Nephron progenitor cell (in vitro differentiated cells): ENCODE measurements around the gene ZNF771.

Source experiments
- DNase-seq: peaks from one replicate; pipeline ENCODE4 v3.0.0; 2021
- H3K27ac Mint-ChIP-seq: 2 replicates; pipeline ENCODE4 v1.8.0; 2021; ENCODE audit warnings: mild to moderate bottlenecking, moderate library complexity, mixed read lengths
- H3K27me3 Mint-ChIP-seq: 2 replicates; pipeline ENCODE4 v1.8.0; 2021; ENCODE audit warnings: mild to moderate bottlenecking, low read depth, mixed read lengths; ENCODE audit not compliant: poor library complexity
- H3K36me3 Mint-ChIP-seq: 2 replicates; pipeline ENCODE4 v1.8.0; 2021; ENCODE audit warnings: low read depth, mixed read lengths
- H3K4me1 Mint-ChIP-seq: 2 replicates; pipeline ENCODE4 v1.8.0; 2021; ENCODE audit warnings: mixed read lengths
- H3K4me3 Mint-ChIP-seq: 2 replicates; pipeline ENCODE4 v1.8.0; 2021; ENCODE audit warnings: mild to moderate bottlenecking, moderate library complexity, mixed read lengths
- H3K9me3 Mint-ChIP-seq: 2 replicates; pipeline ENCODE4 v1.8.0; 2021; ENCODE audit warnings: mild to moderate bottlenecking, moderate library complexity, mixed read lengths
- CTCF ChIP-seq: fragments of 200-600 bp; sonication (generic); IDR thresholded peaks from 2 replicates; pipeline ENCODE4 v1.5.0; 2021; ENCODE audit warnings: antibody characterized with exemption

The ZNF771 gene

GRCh38 chr16:30428055-30428454, 20.6 kb downstream of the ZNF771 start:
- Mint-ChIP-seq H3K9me3 (peaks cover 4% of the 10 kb centered on the region), H3K27me3 (peaks cover 9% of the 10 kb centered on the region), H3K4me1 (peaks cover 14% of the 10 kb centered on the region), H3K4me3 (peak overlapping the region; percentile 53), H3K27ac (no peak overlapping the region), H3K36me3 (peaks cover 47% of the 10 kb centered on the region)
- no peak for TF ChIP-seq CTCF
- DNase-seq = no peak

GRCh38 chr16:30429418-30429677, 21.9 kb downstream of the ZNF771 start:
- Mint-ChIP-seq H3K27me3 (peaks cover 15% of the 10 kb centered on the region), H3K4me1 (peaks cover 19% of the 10 kb centered on the region), H3K4me3 (no peak overlapping the region), H3K27ac (no peak overlapping the region), H3K9me3 (peaks cover 4% of the 10 kb centered on the region), H3K36me3 (peaks cover 35% of the 10 kb centered on the region)
- DNase-seq = no peak
- TF ChIP-seq CTCF = no peak

- H3K9me3 Mint-ChIP-seq = peaks cover 4% of the 10 kb centered on the region
- H3K27me3 Mint-ChIP-seq = peaks cover 16% of the 10 kb centered on the region
- peaks cover 30% of the 10 kb centered on the region for H3K36me3 Mint-ChIP-seq
- H3K4me1 Mint-ChIP-seq = peaks cover 19% of the 10 kb centered on the region
- peak; percentile 73 for TF ChIP-seq CTCF
- H3K27ac Mint-ChIP-seq = no peak within 1 kb of the TSS
- DNase-seq = peak; percentile 90
- no peak within 1 kb of the TSS for H3K4me3 Mint-ChIP-seq
Observed at GRCh38 chr16:30429678-30430427, 22.4 kb downstream of the ZNF771 start, which contains the start of gene DCTPP1. DCTPP1 (minus strand) TSS chr16:30430030; CDS start chr16:30429980, 50 bp downstream.

GRCh38 chr16:30430428-30430970, 23.1 kb downstream of the ZNF771 start:
- peaks cover 4% of the 10 kb centered on the region for H3K9me3 Mint-ChIP-seq
- no peak overlapping the region for H3K27ac Mint-ChIP-seq
- H3K36me3 Mint-ChIP-seq = peaks cover 29% of the 10 kb centered on the region
- DNase-seq = peak; percentile 32
- H3K4me1 Mint-ChIP-seq = peaks cover 19% of the 10 kb centered on the region
- H3K27me3 Mint-ChIP-seq = peaks cover 18% of the 10 kb centered on the region
- H3K4me3 Mint-ChIP-seq = no peak overlapping the region
- no peak for TF ChIP-seq CTCF

- H3K36me3 Mint-ChIP-seq = no peaks in the 10 kb centered on the region
- H3K9me3 Mint-ChIP-seq = no peaks in the 10 kb centered on the region
- no peak for DNase-seq
- H3K27me3 Mint-ChIP-seq = peaks cover 37% of the 10 kb centered on the region
- TF ChIP-seq CTCF = no peak
- no peak overlapping the region for H3K4me3 Mint-ChIP-seq
- H3K27ac Mint-ChIP-seq = no peak overlapping the region
- H3K4me1 Mint-ChIP-seq = peaks cover 4% of the 10 kb centered on the region
Observed at GRCh38 chr16:30434852-30435251, 27.4 kb downstream of the ZNF771 start.
